ENCODE measurements around the gene AK5.

Gene AK5

DNA sequence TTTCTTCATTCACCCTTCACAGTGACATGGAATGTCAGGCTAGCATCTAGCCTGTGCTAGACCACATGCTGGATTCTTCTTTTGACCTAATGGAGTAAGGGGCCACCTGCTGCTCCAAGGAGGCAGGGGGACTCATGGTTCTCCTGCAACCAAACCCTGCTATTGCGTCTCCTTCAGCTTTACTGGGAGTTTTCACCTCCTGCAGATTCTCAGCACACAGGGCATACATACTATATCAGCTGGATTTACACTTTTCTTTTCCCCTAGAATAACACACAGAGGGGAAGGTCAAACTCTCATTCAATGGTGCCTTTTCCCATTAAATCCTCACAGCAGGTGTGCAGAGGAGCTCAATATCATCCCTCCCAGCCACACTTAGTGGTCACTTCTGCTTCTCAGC lies 16.6 kb upstream of the AK5 start:
- no peak for ATAC-seq
- no peak for TF ChIP-seq TOX (CRISPR knock-in tag; IDR thresholded peaks at IDR 0.05; ENCODE audit: borderline replicate concordance)
- no peak for TF ChIP-seq ZFP3 (CRISPR knock-in tag; IDR thresholded peaks at IDR 0.05)
- no peak for TF ChIP-seq ZFP30 (CRISPR knock-in tag; IDR thresholded peaks at IDR 0.05)
- TF ChIP-seq BACH2 (CRISPR knock-in tag; IDR thresholded peaks at IDR 0.05; ENCODE audit: borderline replicate concordance): no peak
- TF ChIP-seq ZNF70 (CRISPR knock-in tag; IDR thresholded peaks at IDR 0.05): no peak
- no peak for TF ChIP-seq ZNF565 (CRISPR knock-in tag; conservative IDR thresholded peaks at IDR 0.05; ENCODE audit: low read depth)

GRCh38 chr1:77267035-77267434 lies 14.8 kb upstream of the AK5 start:
- ATAC-seq: no peak
- TF ChIP-seq PPARA (CRISPR knock-in tag; IDR thresholded peaks at IDR 0.05; ENCODE audit: borderline replicate concordance): no peak
- no peak for TF ChIP-seq ZFP30 (CRISPR knock-in tag; IDR thresholded peaks at IDR 0.05)
- TF ChIP-seq ESRRG (CRISPR knock-in tag; IDR thresholded peaks at IDR 0.05): no peak
- no peak for TF ChIP-seq ARNTL (CRISPR knock-in tag; IDR thresholded peaks at IDR 0.05; ENCODE audit: borderline replicate concordance, low read depth)
- TF ChIP-seq, protein P1, sequence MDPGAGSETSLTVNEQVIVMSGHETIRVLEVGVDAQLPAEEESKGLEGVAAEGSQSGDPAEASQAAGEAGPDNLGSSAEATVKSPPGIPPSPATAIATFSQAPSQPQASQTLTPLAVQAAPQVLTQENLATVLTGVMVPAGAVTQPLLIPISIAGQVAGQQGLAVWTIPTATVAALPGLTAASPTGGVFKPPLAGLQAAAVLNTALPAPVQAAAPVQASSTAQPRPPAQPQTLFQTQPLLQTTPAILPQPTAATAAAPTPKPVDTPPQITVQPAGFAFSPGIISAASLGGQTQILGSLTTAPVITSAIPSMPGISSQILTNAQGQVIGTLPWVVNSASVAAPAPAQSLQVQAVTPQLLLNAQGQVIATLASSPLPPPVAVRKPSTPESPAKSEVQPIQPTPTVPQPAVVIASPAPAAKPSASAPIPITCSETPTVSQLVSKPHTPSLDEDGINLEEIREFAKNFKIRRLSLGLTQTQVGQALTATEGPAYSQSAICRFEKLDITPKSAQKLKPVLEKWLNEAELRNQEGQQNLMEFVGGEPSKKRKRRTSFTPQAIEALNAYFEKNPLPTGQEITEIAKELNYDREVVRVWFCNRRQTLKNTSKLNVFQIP (CRISPR knock-in tag; IDR thresholded peaks at IDR 0.05; ENCODE audit: borderline replicate concordance, low read depth): no peak
- TF ChIP-seq ZNF8 (CRISPR knock-in tag; IDR thresholded peaks at IDR 0.05): no peak
- TF ChIP-seq TSHZ2 (CRISPR knock-in tag; IDR thresholded peaks at IDR 0.05): no peak
- TF ChIP-seq ISL1 (CRISPR knock-in tag; IDR thresholded peaks at IDR 0.05): no peak
- TF ChIP-seq ZFP3 (CRISPR knock-in tag; IDR thresholded peaks at IDR 0.05): no peak
- TF ChIP-seq ZNF70 (CRISPR knock-in tag; IDR thresholded peaks at IDR 0.05): no peak
- TF ChIP-seq GLIS3 (CRISPR knock-in tag; IDR thresholded peaks at IDR 0.05): no peak
- no peak for TF ChIP-seq CSDC2 (CRISPR knock-in tag; IDR thresholded peaks at IDR 0.05)
- TF ChIP-seq, protein P2, sequence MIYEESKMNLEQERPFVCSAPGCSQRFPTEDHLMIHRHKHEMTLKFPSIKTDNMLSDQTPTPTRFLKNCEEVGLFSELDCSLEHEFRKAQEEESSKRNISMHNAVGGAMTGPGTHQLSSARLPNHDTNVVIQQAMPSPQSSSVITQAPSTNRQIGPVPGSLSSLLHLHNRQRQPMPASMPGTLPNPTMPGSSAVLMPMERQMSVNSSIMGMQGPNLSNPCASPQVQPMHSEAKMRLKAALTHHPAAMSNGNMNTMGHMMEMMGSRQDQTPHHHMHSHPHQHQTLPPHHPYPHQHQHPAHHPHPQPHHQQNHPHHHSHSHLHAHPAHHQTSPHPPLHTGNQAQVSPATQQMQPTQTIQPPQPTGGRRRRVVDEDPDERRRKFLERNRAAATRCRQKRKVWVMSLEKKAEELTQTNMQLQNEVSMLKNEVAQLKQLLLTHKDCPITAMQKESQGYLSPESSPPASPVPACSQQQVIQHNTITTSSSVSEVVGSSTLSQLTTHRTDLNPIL (CRISPR knock-in tag; IDR thresholded peaks at IDR 0.05; ENCODE audit: low read depth): no peak
- TF ChIP-seq OSR1 (CRISPR knock-in tag; IDR thresholded peaks at IDR 0.05): no peak
- TF ChIP-seq BACH2 (CRISPR knock-in tag; IDR thresholded peaks at IDR 0.05; ENCODE audit: borderline replicate concordance): no peak
- TF ChIP-seq PATZ1 (CRISPR knock-in tag; IDR thresholded peaks at IDR 0.05; ENCODE audit: borderline replicate concordance): no peak
- no peak for TF ChIP-seq ZNF565 (CRISPR knock-in tag; conservative IDR thresholded peaks at IDR 0.05; ENCODE audit: low read depth)

GRCh38 chr1:77271852-77272580 lies 9.8 kb upstream of the AK5 start:
- peak; percentile 53 for ATAC-seq
- no peak for TF ChIP-seq SNAI2 (CRISPR knock-in tag; IDR thresholded peaks at IDR 0.05)
- no peak for TF ChIP-seq ZNF8 (CRISPR knock-in tag; IDR thresholded peaks at IDR 0.05)
- TF ChIP-seq ESRRG (CRISPR knock-in tag; IDR thresholded peaks at IDR 0.05): no peak
- TF ChIP-seq ZC3H10 (CRISPR knock-in tag; IDR thresholded peaks at IDR 0.05): no peak
- no peak for TF ChIP-seq ISL1 (CRISPR knock-in tag; IDR thresholded peaks at IDR 0.05)
- no peak for TF ChIP-seq ZFP3 (CRISPR knock-in tag; IDR thresholded peaks at IDR 0.05)
- TF ChIP-seq ZNF565 (CRISPR knock-in tag; conservative IDR thresholded peaks at IDR 0.05; ENCODE audit: low read depth): no peak
- TF ChIP-seq CSDC2 (CRISPR knock-in tag; IDR thresholded peaks at IDR 0.05): no peak
- TF ChIP-seq RARB (CRISPR knock-in tag; IDR thresholded peaks at IDR 0.05): no peak
- TF ChIP-seq, protein P1 (CRISPR knock-in tag; IDR thresholded peaks at IDR 0.05; ENCODE audit: borderline replicate concordance, low read depth): no peak
- TF ChIP-seq TOX (CRISPR knock-in tag; IDR thresholded peaks at IDR 0.05; ENCODE audit: borderline replicate concordance): no peak

Data from SK-N-SH treated with all-trans-retinoic acid at 6 μM for 48 hours (cell line).